HepG2 (cell line): ENCODE measurements around the gene WDR82. TPM values are rescaled to one million over a fixed set of nuclear protein-coding genes. Genes with fewer than 3 reads are reported as not detected.

ENCODE experiments used
- AGO1 ChIP-seq: fragments of 200-400 bp; formaldehyde crosslinking; IDR thresholded peaks from 2 replicates; pipeline ENCODE4 v1.6.1; 2017; ENCODE audit warnings: mild to moderate bottlenecking, low read depth, low read length, moderate library complexity; ENCODE audit not compliant: poor library complexity, severe bottlenecking
- HNF4A ChIP-seq: sonication (generic); formaldehyde crosslinking; IDR thresholded peaks from 2 replicates; pipeline ENCODE4 v1.4.0; 2020; ENCODE audit warnings: missing genetic modification reagents
- MLXIP ChIP-seq: sonication (generic); formaldehyde crosslinking; IDR thresholded peaks from 2 replicates; pipeline ENCODE4 v1.9.0; 2021; ENCODE audit warnings: missing genetic modification reagents, borderline replicate concordance
- POGK ChIP-seq: sonication (generic); formaldehyde crosslinking; conservative IDR thresholded peaks from 2 replicates; pipeline ENCODE4 v1.8.0; 2022; ENCODE audit warnings: mild to moderate bottlenecking, moderate library complexity, missing genetic modification reagents
- RFXANK ChIP-seq: IDR thresholded peaks from 2 replicates; pipeline ENCODE4 v1.6.1; 2016
- RFXAP ChIP-seq: sonication (generic); formaldehyde crosslinking; IDR thresholded peaks from 2 replicates; pipeline ENCODE4 v1.4.0; 2020; ENCODE audit warnings: missing genetic modification reagents, borderline replicate concordance
- SP1 ChIP-seq, 2 experiments: fragments of 450-650 bp in 1 of 2; sonication (generic) in 1 of 2; formaldehyde crosslinking in 1 of 2; IDR thresholded peaks; 2 replicates each; pipeline versions ENCODE4 v1.4.0 to v1.6.1; 2016 to 2020; ENCODE audit warnings: missing genetic modification reagents in 1 of 2
- THYN1 ChIP-seq: sonication (generic); formaldehyde crosslinking; IDR thresholded peaks from 2 replicates; pipeline ENCODE4 v1.8.1; 2023; ENCODE audit warnings: low read depth, mild to moderate bottlenecking, moderate library complexity, missing genetic modification reagents, borderline replicate concordance
- TMF1 ChIP-seq: sonication (generic); formaldehyde crosslinking; IDR thresholded peaks from 2 replicates; pipeline ENCODE4 v1.8.1; 2022; ENCODE audit warnings: low read depth, missing genetic modification reagents
- ZFP82 ChIP-seq: sonication (generic); formaldehyde crosslinking; IDR thresholded peaks from 2 replicates; pipeline ENCODE4 v1.5.1; 2020; ENCODE audit warnings: mild to moderate bottlenecking, missing genetic modification reagents, borderline replicate concordance
- ZFP90 ChIP-seq: sonication (generic); formaldehyde crosslinking; IDR thresholded peaks from 2 replicates; pipeline ENCODE4 v1.8.0; 2022; ENCODE audit warnings: missing genetic modification reagents, mild to moderate bottlenecking, inconsistent platforms, borderline replicate concordance
- ZNF839 ChIP-seq: sonication (generic); formaldehyde crosslinking; IDR thresholded peaks from 2 replicates; pipeline ENCODE4 v1.4.0; 2020; ENCODE audit warnings: missing genetic modification reagents, mild to moderate bottlenecking, borderline replicate concordance
- ZNF879 ChIP-seq: sonication (generic); formaldehyde crosslinking; IDR thresholded peaks from 2 replicates; pipeline ENCODE4 v1.8.1; 2023; ENCODE audit warnings: missing genetic modification reagents
- polyA plus RNA-seq, 8 experiments: library from polyadenylated mRNA; depleted of rRNA in 3 of 8; stranded (reverse) in 7 of 8; unstranded in 1 of 8; fragments of >200 nt; fragmentation: Illumina TruSeq in 4 of 8; extraction: Trizol in 4 of 8; gene quantifications; 2 replicates each; pipeline versions ENCODE4 v1.2.1 to v1.2.3, GENCODE V29; 2011 to 2016; ENCODE audit warnings: low read depth in 4 of 8, missing spikeins in 1 of 8, mixed read lengths in 1 of 8; ENCODE audit not compliant: insufficient read depth in 1 of 8
- total RNA-seq, 5 experiments: library from RNA; depleted of rRNA; stranded (reverse); fragments of >200 nt; fragmentation: Illumina TruSeq; extraction: Trizol; gene quantifications; 2 replicates each; pipeline ENCODE4 v1.2.3, GENCODE V29; 2016; ENCODE audit warnings: low read depth in 1 of 5
- TF ChIP-seq, protein P1 (sequence below): sonication (generic); formaldehyde crosslinking; IDR thresholded peaks from 2 replicates; pipeline ENCODE4 v1.8.0; 2022; ENCODE audit warnings: missing genetic modification reagents, mild to moderate bottlenecking, borderline replicate concordance
- TF ChIP-seq, protein P2 (sequence below): sonication (generic); formaldehyde crosslinking; IDR thresholded peaks from 2 replicates; pipeline ENCODE4 v1.4.0; 2020; ENCODE audit warnings: missing genetic modification reagents

The WDR82 gene
- total and polyA plus RNA-seq, 2 of the 13 experiments (the other 11 are each of a cell fraction or from before 2014, with no cell fraction given) = 39.1 to 59.5 TPM

DNA sequence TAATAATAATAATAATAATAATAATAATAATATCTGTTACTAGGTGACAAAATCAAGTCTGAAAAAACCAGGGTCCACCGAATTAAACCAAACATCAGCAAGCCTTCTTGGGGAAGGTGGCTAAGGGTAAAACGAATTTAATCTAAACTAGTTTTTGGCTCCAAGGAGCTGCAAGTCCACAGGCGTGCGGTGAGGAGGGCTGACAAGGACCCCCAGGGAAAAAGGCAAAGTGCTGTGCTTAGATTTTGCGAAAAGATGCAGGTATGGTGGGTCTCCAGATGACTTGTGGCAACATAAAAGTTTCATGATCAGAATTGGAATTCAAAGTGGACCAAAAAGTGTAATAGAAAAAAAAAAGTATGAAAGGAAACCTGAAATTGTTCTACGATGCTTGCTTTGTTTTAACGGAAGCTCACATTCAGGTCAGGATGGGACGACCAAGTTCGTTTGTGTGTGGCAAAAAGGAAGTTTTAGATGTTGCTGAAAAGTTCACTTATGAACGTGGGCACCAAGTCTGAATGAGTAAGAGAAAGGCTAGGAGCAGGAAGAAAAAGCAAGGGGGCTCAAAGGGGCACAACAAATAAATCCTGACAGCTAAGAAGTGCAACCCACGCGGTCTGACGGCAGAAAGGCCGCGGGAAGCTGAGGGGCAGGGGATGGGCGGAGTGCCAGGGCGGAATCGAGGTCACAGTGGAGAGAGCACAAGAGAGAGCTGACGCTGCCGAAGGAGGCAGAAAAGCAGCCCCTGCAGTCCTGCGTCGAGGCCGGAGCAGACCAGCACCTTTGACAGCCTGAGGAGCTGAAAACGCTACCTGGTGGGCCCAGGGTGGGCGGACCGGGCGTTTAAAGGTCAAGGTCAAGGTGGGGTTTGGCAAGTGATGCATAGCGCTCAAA, 1.1 kb downstream of the WDR82 start (continued):
- TF ChIP-seq RFXAP (CRISPR knock-in tag) (no peak; the same call in 1 of the 2 replicates), THYN1 (CRISPR knock-in tag) (no peak), AGO1 (no peak), MLXIP (CRISPR knock-in tag) (no peak), RFXANK (CRISPR knock-in tag) (no peak), POGK (CRISPR knock-in tag) (no peak), ZFP82 (CRISPR knock-in tag) (peak; percentile 44; the same call in 1 of the 2 replicates), HNF4A (CRISPR knock-in tag) (peak; percentile 53; the same call in 1 of the 2 replicates), TMF1 (CRISPR knock-in tag) (no peak), SP1 (IDR thresholded peaks at IDR 0.05) (no peak), SP1 (CRISPR knock-in tag; IDR thresholded peaks at IDR 0.05) (no peak), ZFP90 (CRISPR knock-in tag) (peak; percentile 24; the same call in 1 of the 2 replicates), ZNF879 (CRISPR knock-in tag) (no peak), ZNF839 (no peak)
- TF ChIP-seq, protein P1, sequence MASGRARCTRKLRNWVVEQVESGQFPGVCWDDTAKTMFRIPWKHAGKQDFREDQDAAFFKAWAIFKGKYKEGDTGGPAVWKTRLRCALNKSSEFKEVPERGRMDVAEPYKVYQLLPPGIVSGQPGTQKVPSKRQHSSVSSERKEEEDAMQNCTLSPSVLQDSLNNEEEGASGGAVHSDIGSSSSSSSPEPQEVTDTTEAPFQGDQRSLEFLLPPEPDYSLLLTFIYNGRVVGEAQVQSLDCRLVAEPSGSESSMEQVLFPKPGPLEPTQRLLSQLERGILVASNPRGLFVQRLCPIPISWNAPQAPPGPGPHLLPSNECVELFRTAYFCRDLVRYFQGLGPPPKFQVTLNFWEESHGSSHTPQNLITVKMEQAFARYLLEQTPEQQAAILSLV (CRISPR knock-in tag) = no peak
- TF ChIP-seq, protein P2, sequence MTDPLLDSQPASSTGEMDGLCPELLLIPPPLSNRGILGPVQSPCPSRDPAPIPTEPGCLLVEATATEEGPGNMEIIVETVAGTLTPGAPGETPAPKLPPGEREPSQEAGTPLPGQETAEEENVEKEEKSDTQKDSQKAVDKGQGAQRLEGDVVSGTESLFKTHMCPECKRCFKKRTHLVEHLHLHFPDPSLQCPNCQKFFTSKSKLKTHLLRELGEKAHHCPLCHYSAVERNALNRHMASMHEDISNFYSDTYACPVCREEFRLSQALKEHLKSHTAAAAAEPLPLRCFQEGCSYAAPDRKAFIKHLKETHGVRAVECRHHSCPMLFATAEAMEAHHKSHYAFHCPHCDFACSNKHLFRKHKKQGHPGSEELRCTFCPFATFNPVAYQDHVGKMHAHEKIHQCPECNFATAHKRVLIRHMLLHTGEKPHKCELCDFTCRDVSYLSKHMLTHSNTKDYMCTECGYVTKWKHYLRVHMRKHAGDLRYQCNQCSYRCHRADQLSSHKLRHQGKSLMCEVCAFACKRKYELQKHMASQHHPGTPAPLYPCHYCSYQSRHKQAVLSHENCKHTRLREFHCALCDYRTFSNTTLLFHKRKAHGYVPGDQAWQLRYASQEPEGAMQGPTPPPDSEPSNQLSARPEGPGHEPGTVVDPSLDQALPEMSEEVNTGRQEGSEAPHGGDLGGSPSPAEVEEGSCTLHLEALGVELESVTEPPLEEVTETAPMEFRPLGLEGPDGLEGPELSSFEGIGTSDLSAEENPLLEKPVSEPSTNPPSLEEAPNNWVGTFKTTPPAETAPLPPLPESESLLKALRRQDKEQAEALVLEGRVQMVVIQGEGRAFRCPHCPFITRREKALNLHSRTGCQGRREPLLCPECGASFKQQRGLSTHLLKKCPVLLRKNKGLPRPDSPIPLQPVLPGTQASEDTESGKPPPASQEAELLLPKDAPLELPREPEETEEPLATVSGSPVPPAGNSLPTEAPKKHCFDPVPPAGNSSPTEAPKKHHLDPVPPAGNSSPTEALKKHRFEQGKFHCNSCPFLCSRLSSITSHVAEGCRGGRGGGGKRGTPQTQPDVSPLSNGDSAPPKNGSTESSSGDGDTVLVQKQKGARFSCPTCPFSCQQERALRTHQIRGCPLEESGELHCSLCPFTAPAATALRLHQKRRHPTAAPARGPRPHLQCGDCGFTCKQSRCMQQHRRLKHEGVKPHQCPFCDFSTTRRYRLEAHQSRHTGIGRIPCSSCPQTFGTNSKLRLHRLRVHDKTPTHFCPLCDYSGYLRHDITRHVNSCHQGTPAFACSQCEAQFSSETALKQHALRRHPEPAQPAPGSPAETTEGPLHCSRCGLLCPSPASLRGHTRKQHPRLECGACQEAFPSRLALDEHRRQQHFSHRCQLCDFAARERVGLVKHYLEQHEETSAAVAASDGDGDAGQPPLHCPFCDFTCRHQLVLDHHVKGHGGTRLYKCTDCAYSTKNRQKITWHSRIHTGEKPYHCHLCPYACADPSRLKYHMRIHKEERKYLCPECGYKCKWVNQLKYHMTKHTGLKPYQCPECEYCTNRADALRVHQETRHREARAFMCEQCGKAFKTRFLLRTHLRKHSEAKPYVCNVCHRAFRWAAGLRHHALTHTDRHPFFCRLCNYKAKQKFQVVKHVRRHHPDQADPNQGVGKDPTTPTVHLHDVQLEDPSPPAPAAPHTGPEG = no peak
